Neural crest cell (in vitro differentiated cells): ENCODE measurements around the gene C4A. TPM values are rescaled to one million over a fixed set of nuclear protein-coding genes. Genes with fewer than 3 reads are reported as not detected.

Experiments
- DNase-seq: peaks from one replicate; pipeline ENCODE4 v3.0.0; 2021; ENCODE audit warnings: low read depth, mixed read lengths, low spot score
- H3K27ac Mint-ChIP-seq: one replicate; pipeline ENCODE4 v1.8.0; 2021; ENCODE audit warnings: mild to moderate bottlenecking, mixed read lengths; ENCODE audit not compliant: unreplicated experiment
- H3K27me3 Mint-ChIP-seq: 2 replicates; pipeline ENCODE4 v1.8.0; 2021; ENCODE audit warnings: low read depth, mild to moderate bottlenecking, mixed read lengths
- H3K36me3 Mint-ChIP-seq: 2 replicates; pipeline ENCODE4 v1.8.0; 2021; ENCODE audit warnings: low read depth, mild to moderate bottlenecking, mixed read lengths
- H3K4me1 Mint-ChIP-seq: 2 replicates; pipeline ENCODE4 v1.8.0; 2021; ENCODE audit warnings: mixed read lengths
- H3K4me3 Mint-ChIP-seq: one replicate; pipeline ENCODE4 v1.8.0; 2021; ENCODE audit warnings: mild to moderate bottlenecking, mixed read lengths
- H3K9me3 Mint-ChIP-seq: 2 replicates; pipeline ENCODE4 v1.8.0; 2021; ENCODE audit warnings: mixed read lengths
- CTCF ChIP-seq: fragments of 200-600 bp; sonication (generic); conservative IDR thresholded peaks from 2 replicates; pipeline ENCODE4 v1.5.0; 2021; ENCODE audit warnings: antibody characterized with exemption, mild to moderate bottlenecking
- microRNA-seq: library from miRNA; unstranded; fragments of <30 nt; microRNA quantifications from one replicate; pipeline ENCODE4, GENCODE V29; 2020
- total RNA-seq: library from RNA; stranded (reverse); gene quantifications from 2 replicates; pipeline ENCODE4 v1.2.1, GENCODE V29; 2021

C4A gene
- total RNA-seq, 1 donor from 2014 or later, result 5.6 TPM

GRCh38 chr6:32050562-32050961, 68.7 kb downstream of the C4A start:
- no peak for DNase-seq
- Mint-ChIP-seq H3K36me3 (no peaks in the 10 kb centered on the region), H3K27me3 (no peaks in the 10 kb centered on the region), H3K4me3 (no peak overlapping the region), H3K27ac (no peak overlapping the region), H3K9me3 (no peaks in the 10 kb centered on the region), H3K4me1 (peaks cover 5% of the 10 kb centered on the region)
- no peak for TF ChIP-seq CTCF

Small RNA genes within 50 kb of the gene (microRNA-seq; reads per million reads assigned to microRNA genes)
- gene MIR1236, result 3.0 reads per million

Other genes starting within 250 kb of the C4A start
- 305 and 313 TPM in 2 replicates for gene CLIC1, start 245.5 kb upstream of the C4A start, total RNA-seq
- gene MSH5, start 242.1 kb upstream of the C4A start, total RNA-seq, result 79.5 and 86.2 TPM in 2 replicates
- 21.3 and 25.1 TPM in 2 replicates for gene SAPCD1, start 219.4 kb upstream of the C4A start, total RNA-seq
- gene VWA7, start 204.7 kb upstream of the C4A start, total RNA-seq, result 2.0 and 2.7 TPM in 2 replicates
- 162 and 163 TPM in 2 replicates for gene VARS1, start 186.3 kb upstream of the C4A start, total RNA-seq
- gene LSM2, start 175.1 kb upstream of the C4A start, total RNA-seq, result 122 and 135 TPM in 2 replicates
- gene HSPA1L, start 166.8 kb upstream of the C4A start, total RNA-seq, result 1.5 and 1.8 TPM in 2 replicates
- 70.3 and 72.3 TPM in 2 replicates for gene HSPA1A, start 166.5 kb upstream of the C4A start, total RNA-seq
- 78.5 and 82.5 TPM in 2 replicates for gene HSPA1B, start 154.3 kb upstream of the C4A start, total RNA-seq
- 46.3 and 49.9 TPM in 2 replicates for gene NEU1, start 119.2 kb upstream of the C4A start, total RNA-seq
- gene SLC44A4, start 103.1 kb upstream of the C4A start, total RNA-seq, result 0.32 and 0.84 TPM in 2 replicates
- 202 and 205 TPM in 2 replicates for gene EHMT2, start 84.4 kb upstream of the C4A start, total RNA-seq
- gene ZBTB12, start 80.0 kb upstream of the C4A start, total RNA-seq, result 60.8 and 61.1 TPM in 2 replicates
- gene C2, start 54.3 kb upstream of the C4A start, total RNA-seq, result 0.35 and 1.2 TPM in 2 replicates
- gene CFB, start 36.0 kb upstream of the C4A start, total RNA-seq, result not detected in 2 replicates
- gene NELFE, start 23.1 kb upstream of the C4A start, total RNA-seq, result 86.1 and 88.4 TPM in 2 replicates
- gene SKIC2, start 22.9 kb upstream of the C4A start, total RNA-seq, result 77.9 and 88.7 TPM in 2 replicates
- 23.8 and 26.6 TPM in 2 replicates for gene DXO, start 9.9 kb upstream of the C4A start, total RNA-seq
- gene C4B, start 32.7 kb downstream of the C4A start, total RNA-seq, result 5.3 and 6.7 TPM in 2 replicates
- gene CYP21A2, start 56.4 kb downstream of the C4A start, total RNA-seq, result 0.23 TPM in 2 replicates
- 4.6 and 6.6 TPM in 2 replicates for gene TNXB, start 127.3 kb downstream of the C4A start, total RNA-seq
- gene ATF6B, start 146.2 kb downstream of the C4A start, total RNA-seq, result 83.6 and 87.1 TPM in 2 replicates
- gene FKBPL, start 148.2 kb downstream of the C4A start, total RNA-seq, result 12.4 and 13.0 TPM in 2 replicates
- gene PRRT1, start 169.9 kb downstream of the C4A start, total RNA-seq, result 3.1 and 4.1 TPM in 2 replicates
- 60.9 and 62.3 TPM in 2 replicates for gene PPT2, start 172.1 kb downstream of the C4A start, total RNA-seq
- gene EGFL8, start 182.5 kb downstream of the C4A start, total RNA-seq, result 39.3 and 44.0 TPM in 2 replicates
- gene AGPAT1, start 194.0 kb downstream of the C4A start, total RNA-seq, result 88.9 and 92.9 TPM in 2 replicates
- 60.2 and 60.7 TPM in 2 replicates for gene RNF5, start 196.3 kb downstream of the C4A start, total RNA-seq
- gene AGER, start 202.2 kb downstream of the C4A start, total RNA-seq, result 25.7 and 26.0 TPM in 2 replicates
- gene PBX2, start 208.1 kb downstream of the C4A start, total RNA-seq, result 205 and 206 TPM in 2 replicates
- 7.3 and 8.0 TPM in 2 replicates for gene GPSM3, start 210.6 kb downstream of the C4A start, total RNA-seq
- 5.6 and 6.3 TPM in 2 replicates for gene NOTCH4, start 242.0 kb downstream of the C4A start, total RNA-seq